ENCODE measurements around the gene C10orf53.

Gene C10orf53

GRCh38 chr10:49679480-49679893, at the start of gene C10orf53:
Gene C10orf53, plus strand, starts transcription at chr10:49679651. Its CDS starts 47 bp downstream, at chr10:49679698.
- in situ Hi-C loops (cut with MboI; ENCODE audit: low sequenced_read_pairs): no loop called here

GRCh38 chr10:49631975-49632374, 47.5 kb upstream of the C10orf53 start:
- in situ Hi-C loops (cut with MboI; ENCODE audit: low sequenced_read_pairs): no loop called here

GRCh38 chr10:49632406-49633317, 46.8 kb upstream of the C10orf53 start:
- in situ Hi-C loops (cut with MboI; ENCODE audit: low sequenced_read_pairs): no loop called here

- in situ Hi-C loops (cut with MboI; ENCODE audit: low sequenced_read_pairs): no loop called here
Measured at GRCh38 chr10:49633327-49634068, 46.0 kb upstream of the C10orf53 start.

GRCh38 chr10:49634069-49634660, 45.3 kb upstream of the C10orf53 start:
- in situ Hi-C loops (cut with MboI; ENCODE audit: low sequenced_read_pairs): no loop called here

GRCh38 chr10:49642311-49642710, 37.1 kb upstream of the C10orf53 start:
- in situ Hi-C loops (cut with MboI; ENCODE audit: low sequenced_read_pairs): no loop called here

GRCh38 chr10:49643241-49644034, 36.0 kb upstream of the C10orf53 start:
- in situ Hi-C loops (cut with MboI; ENCODE audit: low sequenced_read_pairs): no loop called here

- in situ Hi-C loops (cut with MboI; ENCODE audit: low sequenced_read_pairs): no loop called here
Measured at GRCh38 chr10:49644035-49644646, 35.3 kb upstream of the C10orf53 start.

- in situ Hi-C loops (cut with MboI; ENCODE audit: low sequenced_read_pairs): no loop called here
Measured at GRCh38 chr10:49645417-49645816, 34.0 kb upstream of the C10orf53 start.

- in situ Hi-C loops (cut with MboI; ENCODE audit: low sequenced_read_pairs): no loop called here
Measured at GRCh38 chr10:49645871-49646870, 33.3 kb upstream of the C10orf53 start.

- in situ Hi-C loops (cut with MboI; ENCODE audit: low sequenced_read_pairs): no loop called here
Measured at GRCh38 chr10:49647554-49647953, 31.9 kb upstream of the C10orf53 start.

GRCh38 chr10:49647985-49648795, 31.3 kb upstream of the C10orf53 start:
- in situ Hi-C loops (cut with MboI; ENCODE audit: low sequenced_read_pairs): no loop called here

- in situ Hi-C loops (cut with MboI; ENCODE audit: low sequenced_read_pairs): no loop called here
Measured at GRCh38 chr10:49649294-49649693, 30.2 kb upstream of the C10orf53 start.

- in situ Hi-C loops (cut with MboI; ENCODE audit: low sequenced_read_pairs): no loop called here
Measured at GRCh38 chr10:49649936-49650723, 29.3 kb upstream of the C10orf53 start.

GRCh38 chr10:49650724-49651034, 28.8 kb upstream of the C10orf53 start:
- in situ Hi-C loops (cut with MboI; ENCODE audit: low sequenced_read_pairs): no loop called here

- in situ Hi-C loops (cut with MboI; ENCODE audit: low sequenced_read_pairs): no loop called here
Measured at GRCh38 chr10:49651039-49651835, 28.2 kb upstream of the C10orf53 start.

- in situ Hi-C loops (cut with MboI; ENCODE audit: low sequenced_read_pairs): no loop called here
Measured at GRCh38 chr10:49651917-49652316, 27.5 kb upstream of the C10orf53 start.
